ENCODE results near the gene ZNF304. TPM values are rescaled to one million over a fixed set of nuclear protein-coding genes. Genes with fewer than 3 reads are reported as not detected.

The ZNF304 gene
- total and polyA plus RNA-seq, 2 of the 13 experiments (the other 11 are each of a cell fraction or from before 2014, with no cell fraction given) = 3.4 to 8.0 TPM

GRCh38 chr19:57350877-57351805 is at the start of gene ZNF304 (continued):
- TF ChIP-seq SALL1 (CRISPR knock-in tag; IDR thresholded peaks at IDR 0.05) (peak; percentile 53), ADNP (CRISPR knock-in tag; IDR thresholded peaks at IDR 0.05) (no peak), FLYWCH1 (CRISPR knock-in tag; IDR thresholded peaks at IDR 0.05) (no peak), ZNF446 (CRISPR knock-in tag; IDR thresholded peaks at IDR 0.05) (no peak; the same call in 1 of the 2 replicates), ZBTB25 (CRISPR knock-in tag; IDR thresholded peaks at IDR 0.05) (no peak; the same call in 1 of the 2 replicates), ZKSCAN8 (CRISPR knock-in tag; IDR thresholded peaks at IDR 0.05; ENCODE audit: borderline replicate concordance) (0 out of 2 replicates have a peak, but pooled peaks have one; percentile 55), LCORL (IDR thresholded peaks at IDR 0.05) (no peak), LCORL (CRISPR knock-in tag; IDR thresholded peaks at IDR 0.05) (0 out of 2 replicates have a peak, but pooled peaks have one; percentile 14), YEATS2 (CRISPR knock-in tag; IDR thresholded peaks at IDR 0.05; ENCODE audit: borderline replicate concordance) (peak; percentile 90), DMAP1 (CRISPR knock-in tag; IDR thresholded peaks at IDR 0.05) (peak; percentile 59; the same call in 1 of the 2 replicates), U2AF1 (optimal IDR thresholded peaks at IDR 0.05; ENCODE audit: low read depth, low read length) (peak; percentile 28), RERE (CRISPR knock-in tag; IDR thresholded peaks at IDR 0.05; ENCODE audit: low read depth) (no peak), MIXL1 (CRISPR knock-in tag; IDR thresholded peaks at IDR 0.05) (peak; percentile 66; the same call in 1 of the 2 replicates), YY1 (IDR thresholded peaks at IDR 0.05; ENCODE audit: insufficient read depth, insufficient replicate concordance, low read depth, low read length) (no peak), PHF8 (CRISPR knock-in tag; IDR thresholded peaks at IDR 0.05) (peak; percentile 79), FOSL1 (CRISPR knock-in tag; IDR thresholded peaks at IDR 0.05; ENCODE audit: borderline replicate concordance) (no peak), ZNF282 (IDR thresholded peaks at IDR 0.05; ENCODE audit: partially characterized antibody) (no peak), HNRNPK (IDR thresholded peaks at IDR 0.05; ENCODE audit: low read depth, low read length, poor library complexity, severe bottlenecking) (no peak), ZNF784 (CRISPR knock-in tag; IDR thresholded peaks at IDR 0.05; ENCODE audit: borderline replicate concordance) (no peak), MXD3 (CRISPR knock-in tag; IDR thresholded peaks at IDR 0.05) (peak; percentile 56; the same call in 1 of the 2 replicates), PAWR (CRISPR knock-in tag; IDR thresholded peaks at IDR 0.05; ENCODE audit: borderline replicate concordance) (no peak), PHB2 (IDR thresholded peaks at IDR 0.05; ENCODE audit: partially characterized antibody) (no peak), DNMT3B (CRISPR knock-in tag; conservative IDR thresholded peaks at IDR 0.05) (no peak; the same call in 1 of the 2 replicates)

All from HepG2 (cell line).